GM23338 (cell line): ENCODE measurements around the gene ZNF101.

Experiments used
- CREB1 ChIP-seq: fragments of 250-450 bp; sonication (Bioruptor Pico); IDR thresholded peaks from 2 replicates; pipeline ENCODE4 v1.5.0; 2020; ENCODE audit warnings: low read depth, mild to moderate bottlenecking, moderate library complexity
- CTCF ChIP-seq, 2 experiments: fragments of 200-600 bp in 1 of 2; sonication (generic) in 1 of 2; conservative IDR thresholded peaks; 2 replicates each; pipeline versions ENCODE4 v1.5.1 to v1.6.1; 2016 to 2017; ENCODE audit warnings: antibody characterized with exemption in 2 of 2, low read depth in 2 of 2, mild to moderate bottlenecking in 2 of 2, moderate library complexity in 1 of 2
- EZH2 ChIP-seq: fragments of 200-600 bp; sonication (generic); IDR thresholded peaks from one replicate; pipeline ENCODE4 v1.8.0; 2017; ENCODE audit warnings: antibody characterized with exemption, mild to moderate bottlenecking, low read depth; ENCODE audit not compliant: unreplicated experiment
- EZH2phosphoT487 ChIP-seq: fragments of 200-600 bp; sonication (generic); IDR thresholded peaks from one replicate; pipeline ENCODE4 v1.8.1; 2018; ENCODE audit warnings: antibody characterized with exemption; ENCODE audit not compliant: unreplicated experiment
- NANOG ChIP-seq: IDR thresholded peaks from 2 replicates; pipeline ENCODE4 v1.6.1; 2016; ENCODE audit warnings: antibody characterized with exemption, borderline replicate concordance
- POLR2AphosphoS5 ChIP-seq: IDR thresholded peaks from 2 replicates; pipeline ENCODE4 v1.6.1; 2016; ENCODE audit warnings: antibody characterized with exemption, low read depth
- ZNF114 ChIP-seq: fragments of 250-450 bp; sonication (Bioruptor Pico); IDR thresholded peaks from 2 replicates; pipeline ENCODE4 v1.5.0; 2020; ENCODE audit warnings: mild to moderate bottlenecking, moderate library complexity
- ZNF331 ChIP-seq: fragments of 250-450 bp; sonication (Bioruptor Pico); IDR thresholded peaks from 2 replicates; pipeline ENCODE4 v1.5.0; 2020; ENCODE audit warnings: low read depth, mild to moderate bottlenecking, moderate library complexity
- ZNF462 ChIP-seq: fragments of 250-450 bp; sonication (Bioruptor Pico); IDR thresholded peaks from 2 replicates; pipeline ENCODE4 v1.5.0; 2020; ENCODE audit warnings: mild to moderate bottlenecking, moderate library complexity
- TF ChIP-seq, protein P1 (sequence below): IDR thresholded peaks from one replicate; pipeline ENCODE4 v1.6.1; 2018; ENCODE audit warnings: antibody characterized with exemption; ENCODE audit not compliant: unreplicated experiment

DNA sequence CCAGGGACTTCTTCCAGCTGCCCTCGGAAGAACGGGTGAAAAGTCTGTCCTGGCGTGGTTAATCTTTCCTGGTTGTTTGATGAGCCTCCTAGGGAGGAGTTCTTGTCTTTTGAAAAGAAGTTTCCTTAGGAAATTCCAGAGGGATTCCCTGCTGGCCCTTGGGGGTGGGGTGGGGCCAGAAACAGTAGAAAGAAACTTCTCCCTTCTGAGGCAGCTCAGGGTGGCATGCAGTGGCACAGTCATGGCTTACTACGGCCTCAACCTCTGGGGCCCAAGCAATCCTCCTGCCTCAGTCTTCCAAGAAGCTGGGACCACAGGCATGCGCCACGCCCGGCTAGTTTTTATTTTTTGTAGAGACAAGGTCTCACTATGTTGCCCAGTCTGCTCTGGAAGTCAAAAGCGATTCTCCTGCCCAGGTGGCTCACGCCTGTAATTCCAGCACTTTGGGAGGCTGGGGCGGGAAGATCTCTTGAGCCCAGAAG, 1.5 kb downstream of the ZNF101 start:
- TF ChIP-seq EZH2phosphoT487: no peak
- no peak for TF ChIP-seq CTCF (conservative IDR thresholded peaks at IDR 0.05; ENCODE audit: low read depth in 2 of 2)
- TF ChIP-seq NANOG: no peak
- TF ChIP-seq EZH2: no peak
- TF ChIP-seq POLR2AphosphoS5: no peak
- TF ChIP-seq ZNF462 (CRISPR knock-in tag): no peak
- TF ChIP-seq, protein P1, sequence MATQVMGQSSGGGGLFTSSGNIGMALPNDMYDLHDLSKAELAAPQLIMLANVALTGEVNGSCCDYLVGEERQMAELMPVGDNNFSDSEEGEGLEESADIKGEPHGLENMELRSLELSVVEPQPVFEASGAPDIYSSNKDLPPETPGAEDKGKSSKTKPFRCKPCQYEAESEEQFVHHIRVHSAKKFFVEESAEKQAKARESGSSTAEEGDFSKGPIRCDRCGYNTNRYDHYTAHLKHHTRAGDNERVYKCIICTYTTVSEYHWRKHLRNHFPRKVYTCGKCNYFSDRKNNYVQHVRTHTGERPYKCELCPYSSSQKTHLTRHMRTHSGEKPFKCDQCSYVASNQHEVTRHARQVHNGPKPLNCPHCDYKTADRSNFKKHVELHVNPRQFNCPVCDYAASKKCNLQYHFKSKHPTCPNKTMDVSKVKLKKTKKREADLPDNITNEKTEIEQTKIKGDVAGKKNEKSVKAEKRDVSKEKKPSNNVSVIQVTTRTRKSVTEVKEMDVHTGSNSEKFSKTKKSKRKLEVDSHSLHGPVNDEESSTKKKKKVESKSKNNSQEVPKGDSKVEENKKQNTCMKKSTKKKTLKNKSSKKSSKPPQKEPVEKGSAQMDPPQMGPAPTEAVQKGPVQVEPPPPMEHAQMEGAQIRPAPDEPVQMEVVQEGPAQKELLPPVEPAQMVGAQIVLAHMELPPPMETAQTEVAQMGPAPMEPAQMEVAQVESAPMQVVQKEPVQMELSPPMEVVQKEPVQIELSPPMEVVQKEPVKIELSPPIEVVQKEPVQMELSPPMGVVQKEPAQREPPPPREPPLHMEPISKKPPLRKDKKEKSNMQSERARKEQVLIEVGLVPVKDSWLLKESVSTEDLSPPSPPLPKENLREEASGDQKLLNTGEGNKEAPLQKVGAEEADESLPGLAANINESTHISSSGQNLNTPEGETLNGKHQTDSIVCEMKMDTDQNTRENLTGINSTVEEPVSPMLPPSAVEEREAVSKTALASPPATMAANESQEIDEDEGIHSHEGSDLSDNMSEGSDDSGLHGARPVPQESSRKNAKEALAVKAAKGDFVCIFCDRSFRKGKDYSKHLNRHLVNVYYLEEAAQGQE: no peak
- no peak for TF ChIP-seq ZNF331 (CRISPR knock-in tag)
- no peak for TF ChIP-seq ZNF114 (CRISPR knock-in tag)
- TF ChIP-seq CREB1: no peak
